GM23338 (cell line): ENCODE measurements around the gene KAZALD1. TPM values are rescaled to one million over a fixed set of nuclear protein-coding genes. Genes with fewer than 3 reads are reported as not detected.

Source experiments
- ATAC-seq: fragments of 200-7000 bp; cut with Tn5 transposase; 3 replicates; pipeline ENCODE4 v1.9.1; 2020
- DNase-seq: peaks from one replicate; pipeline ENCODE4 v3.0.0-alpha.2; 2015; ENCODE audit warnings: low spot score
- H2AFZ ChIP-seq: fragments of 200-600 bp; sonication (generic); 2 replicates; pipeline ENCODE4 v1.8.0; 2016; ENCODE audit warnings: antibody characterized with exemption, mild to moderate bottlenecking, moderate library complexity
- H3F3A ChIP-seq: fragments of 200-600 bp; sonication (generic); replicated peaks from 2 replicates; pipeline ENCODE4 v1.8.0; 2017; ENCODE audit warnings: antibody characterized with exemption, mixed run types, low read depth
- H3K27ac ChIP-seq: fragments of 200-600 bp; sonication (generic); 2 replicates; pipeline ENCODE4 v1.6.1; 2016; ENCODE audit warnings: low read depth
- H3K27me3 ChIP-seq: fragments of 200-600 bp; sonication (generic); 2 replicates; pipeline ENCODE4 v1.8.0; 2016; ENCODE audit warnings: mild to moderate bottlenecking, mixed run types, moderate library complexity; ENCODE audit not compliant: insufficient read depth
- H3K36me3 ChIP-seq: fragments of 200-600 bp; sonication (generic); 2 replicates; pipeline ENCODE4 v1.8.0; 2016; ENCODE audit warnings: mild to moderate bottlenecking; ENCODE audit not compliant: insufficient read depth
- H3K4me1 ChIP-seq: fragments of 200-600 bp; sonication (generic); 2 replicates; pipeline ENCODE4 v1.8.0; 2016; ENCODE audit warnings: mild to moderate bottlenecking, moderate library complexity; ENCODE audit not compliant: insufficient read depth
- H3K4me2 ChIP-seq: fragments of 200-600 bp; sonication (generic); 2 replicates; pipeline ENCODE4 v1.7.1; 2017; ENCODE audit warnings: mixed run types
- H3K4me3 ChIP-seq: fragments of 200-600 bp; sonication (generic); 2 replicates; pipeline ENCODE4 v1.6.1; 2016; ENCODE audit warnings: mixed run types
- H3K79me2 ChIP-seq: fragments of 200-600 bp; sonication (generic); replicated peaks from 2 replicates; pipeline ENCODE4 v1.8.0; 2017; ENCODE audit warnings: mild to moderate bottlenecking; ENCODE audit not compliant: insufficient read depth
- H3K9me2 ChIP-seq: fragments of 200-600 bp; sonication (generic); 2 replicates; pipeline ENCODE4 v1.8.0; 2017; ENCODE audit not compliant: insufficient read depth
- H4K20me1 ChIP-seq: fragments of 200-600 bp; sonication (generic); replicated peaks from 2 replicates; pipeline ENCODE4 v1.8.0; 2017; ENCODE audit warnings: mild to moderate bottlenecking; ENCODE audit not compliant: insufficient read depth
- H3K27ac Mint-ChIP-seq: 2 replicates; pipeline ENCODE4 v1.8.0; 2020; ENCODE audit warnings: inconsistent platforms, mild to moderate bottlenecking, moderate library complexity, mixed read lengths
- H3K27me3 Mint-ChIP-seq: 3 replicates; pipeline ENCODE4 v1.8.0; 2022; ENCODE audit warnings: low read depth, mild to moderate bottlenecking, moderate library complexity, mixed read lengths, inconsistent platforms; ENCODE audit not compliant: insufficient read depth, poor library complexity
- H3K36me3 Mint-ChIP-seq: 3 replicates; pipeline ENCODE4 v1.8.0; 2021; ENCODE audit warnings: low read depth, mild to moderate bottlenecking, inconsistent platforms, moderate library complexity, mixed read lengths
- H3K4me1 Mint-ChIP-seq: 3 replicates; pipeline ENCODE4 v1.8.0; 2020; ENCODE audit warnings: mild to moderate bottlenecking, inconsistent platforms, mixed read lengths
- H3K4me3 Mint-ChIP-seq: 3 replicates; pipeline ENCODE4 v1.8.0; 2021; ENCODE audit warnings: moderate library complexity, mild to moderate bottlenecking, inconsistent platforms, mixed read lengths
- H3K9me3 Mint-ChIP-seq: 3 replicates; pipeline ENCODE4 v1.8.0; 2020; ENCODE audit warnings: moderate library complexity, mild to moderate bottlenecking, inconsistent platforms, mixed read lengths
- EZH2 ChIP-seq: fragments of 200-600 bp; sonication (generic); IDR thresholded peaks from one replicate; pipeline ENCODE4 v1.8.0; 2017; ENCODE audit warnings: antibody characterized with exemption, mild to moderate bottlenecking, low read depth; ENCODE audit not compliant: unreplicated experiment
- STAT1 ChIP-seq: IDR thresholded peaks from one replicate; pipeline ENCODE4 v1.6.1; 2016; ENCODE audit warnings: antibody characterized with exemption; ENCODE audit not compliant: unreplicated experiment
- polyA plus RNA-seq: library from polyadenylated mRNA; unstranded; fragments of >200 nt; fragmentation: Nextera tagmentation; extraction: Ambion mirVana; gene quantifications from 2 replicates; pipeline ENCODE4 v1.2.1, GENCODE V29; 2016
- total RNA-seq: library from RNA; depleted of rRNA; stranded (reverse); fragments of >200 nt; shearing (Covaris generic); gene quantifications from 2 replicates; pipeline ENCODE4 v1.2.3, GENCODE V29; 2014
- TF ChIP-seq, protein P1 (sequence below): fragments of 250-450 bp; sonication (Bioruptor Pico); IDR thresholded peaks from 2 replicates; pipeline ENCODE4 v1.5.0; 2020; ENCODE audit warnings: mild to moderate bottlenecking, moderate library complexity
- TF ChIP-seq, protein P2 (sequence below): IDR thresholded peaks from one replicate; pipeline ENCODE4 v1.6.1; 2018; ENCODE audit warnings: antibody characterized with exemption; ENCODE audit not compliant: unreplicated experiment

The KAZALD1 gene
- total and polyA plus RNA-seq, 2 experiments from 2014 or later = 0.27 to 1.3 TPM

DNA sequence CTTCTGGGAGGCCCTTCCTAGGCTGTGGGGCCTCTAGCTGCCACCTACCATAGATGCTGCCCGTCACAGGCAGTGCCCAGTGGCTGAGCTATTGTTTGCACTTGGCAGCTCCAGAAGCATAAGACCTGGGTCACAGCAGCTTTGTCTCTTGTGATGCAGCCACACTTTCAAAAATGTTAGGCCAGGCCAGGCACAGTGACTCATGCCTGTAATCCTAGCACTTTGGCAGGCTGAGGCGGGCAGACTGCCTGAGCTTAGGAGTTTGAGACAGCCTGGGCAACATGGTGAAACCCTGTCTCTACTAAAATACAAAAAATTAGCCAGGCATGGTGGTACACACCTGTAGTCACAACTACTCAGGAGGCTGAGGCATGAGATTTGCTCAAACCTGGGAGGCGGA lies 9.5 kb upstream of the KAZALD1 start (continued):
- TF ChIP-seq, protein P1, sequence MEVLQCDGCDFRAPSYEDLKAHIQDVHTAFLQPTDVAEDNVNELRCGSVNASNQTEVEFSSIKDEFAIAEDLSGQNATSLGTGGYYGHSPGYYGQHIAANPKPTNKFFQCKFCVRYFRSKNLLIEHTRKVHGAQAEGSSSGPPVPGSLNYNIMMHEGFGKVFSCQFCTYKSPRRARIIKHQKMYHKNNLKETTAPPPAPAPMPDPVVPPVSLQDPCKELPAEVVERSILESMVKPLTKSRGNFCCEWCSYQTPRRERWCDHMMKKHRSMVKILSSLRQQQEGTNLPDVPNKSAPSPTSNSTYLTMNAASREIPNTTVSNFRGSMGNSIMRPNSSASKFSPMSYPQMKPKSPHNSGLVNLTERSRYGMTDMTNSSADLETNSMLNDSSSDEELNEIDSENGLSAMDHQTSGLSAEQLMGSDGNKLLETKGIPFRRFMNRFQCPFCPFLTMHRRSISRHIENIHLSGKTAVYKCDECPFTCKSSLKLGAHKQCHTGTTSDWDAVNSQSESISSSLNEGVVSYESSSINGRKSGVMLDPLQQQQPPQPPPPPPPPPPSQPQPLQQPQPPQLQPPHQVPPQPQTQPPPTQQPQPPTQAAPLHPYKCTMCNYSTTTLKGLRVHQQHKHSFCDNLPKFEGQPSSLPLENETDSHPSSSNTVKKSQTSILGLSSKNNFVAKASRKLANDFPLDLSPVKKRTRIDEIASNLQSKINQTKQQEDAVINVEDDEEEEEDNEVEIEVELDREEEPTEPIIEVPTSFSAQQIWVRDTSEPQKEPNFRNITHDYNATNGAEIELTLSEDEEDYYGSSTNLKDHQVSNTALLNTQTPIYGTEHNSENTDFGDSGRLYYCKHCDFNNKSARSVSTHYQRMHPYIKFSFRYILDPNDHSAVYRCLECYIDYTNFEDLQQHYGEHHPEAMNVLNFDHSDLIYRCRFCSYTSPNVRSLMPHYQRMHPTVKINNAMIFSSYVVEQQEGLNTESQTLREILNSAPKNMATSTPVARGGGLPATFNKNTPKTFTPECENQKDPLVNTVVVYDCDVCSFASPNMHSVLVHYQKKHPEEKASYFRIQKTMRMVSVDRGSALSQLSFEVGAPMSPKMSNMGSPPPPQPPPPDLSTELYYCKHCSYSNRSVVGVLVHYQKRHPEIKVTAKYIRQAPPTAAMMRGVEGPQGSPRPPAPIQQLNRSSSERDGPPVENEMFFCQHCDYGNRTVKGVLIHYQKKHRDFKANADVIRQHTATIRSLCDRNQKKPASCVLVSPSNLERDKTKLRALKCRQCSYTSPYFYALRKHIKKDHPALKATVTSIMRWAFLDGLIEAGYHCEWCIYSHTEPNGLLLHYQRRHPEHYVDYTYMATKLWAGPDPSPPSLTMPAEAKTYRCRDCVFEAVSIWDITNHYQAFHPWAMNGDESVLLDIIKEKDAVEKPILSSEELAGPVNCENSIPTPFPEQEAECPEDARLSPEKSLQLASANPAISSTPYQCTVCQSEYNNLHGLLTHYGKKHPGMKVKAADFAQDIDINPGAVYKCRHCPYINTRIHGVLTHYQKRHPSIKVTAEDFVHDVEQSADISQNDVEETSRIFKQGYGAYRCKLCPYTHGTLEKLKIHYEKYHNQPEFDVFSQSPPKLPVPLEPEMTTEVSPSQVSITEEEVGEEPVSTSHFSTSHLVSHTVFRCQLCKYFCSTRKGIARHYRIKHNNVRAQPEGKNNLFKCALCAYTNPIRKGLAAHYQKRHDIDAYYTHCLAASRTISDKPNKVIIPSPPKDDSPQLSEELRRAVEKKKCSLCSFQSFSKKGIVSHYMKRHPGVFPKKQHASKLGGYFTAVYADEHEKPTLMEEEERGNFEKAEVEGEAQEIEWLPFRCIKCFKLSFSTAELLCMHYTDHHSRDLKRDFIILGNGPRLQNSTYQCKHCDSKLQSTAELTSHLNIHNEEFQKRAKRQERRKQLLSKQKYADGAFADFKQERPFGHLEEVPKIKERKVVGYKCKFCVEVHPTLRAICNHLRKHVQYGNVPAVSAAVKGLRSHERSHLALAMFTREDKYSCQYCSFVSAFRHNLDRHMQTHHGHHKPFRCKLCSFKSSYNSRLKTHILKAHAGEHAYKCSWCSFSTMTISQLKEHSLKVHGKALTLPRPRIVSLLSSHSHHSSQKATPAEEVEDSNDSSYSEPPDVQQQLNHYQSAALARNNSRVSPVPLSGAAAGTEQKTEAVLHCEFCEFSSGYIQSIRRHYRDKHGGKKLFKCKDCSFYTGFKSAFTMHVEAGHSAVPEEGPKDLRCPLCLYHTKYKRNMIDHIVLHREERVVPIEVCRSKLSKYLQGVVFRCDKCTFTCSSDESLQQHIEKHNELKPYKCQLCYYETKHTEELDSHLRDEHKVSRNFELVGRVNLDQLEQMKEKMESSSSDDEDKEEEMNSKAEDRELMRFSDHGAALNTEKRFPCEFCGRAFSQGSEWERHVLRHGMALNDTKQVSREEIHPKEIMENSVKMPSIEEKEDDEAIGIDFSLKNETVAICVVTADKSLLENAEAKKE (CRISPR knock-in tag) = no peak
- no peak for TF ChIP-seq STAT1

DNA sequence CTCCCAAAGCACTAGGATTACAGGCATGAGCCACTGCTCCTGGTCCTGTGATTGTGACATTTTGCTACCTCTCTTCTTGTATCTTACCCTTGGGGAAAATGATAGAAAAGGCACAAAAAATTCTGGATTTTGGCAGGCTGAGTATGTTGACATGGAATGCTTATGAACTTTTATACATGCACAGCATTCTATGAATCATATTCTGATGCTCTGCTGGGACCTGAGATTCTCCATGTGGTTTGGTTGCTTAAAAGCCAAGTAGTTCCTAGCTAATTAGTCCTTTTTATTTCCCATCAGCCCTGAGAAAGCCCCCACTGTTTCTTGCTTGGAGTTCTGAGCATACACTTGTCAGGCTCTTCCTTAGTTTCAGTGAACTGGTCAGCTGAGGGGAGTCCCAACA lies 8.3 kb upstream of the KAZALD1 start:
- peaks cover 43% of the 10 kb centered on the region for H4K20me1 ChIP-seq
- DNase-seq = no peak

More for the DNA sequence above, 8.3 kb upstream of the KAZALD1 start:
- Histone ChIP-seq H3K4me2 (no peak overlapping the region), H3K36me3 (no peaks in the 10 kb centered on the region), H3K27me3 (peaks cover 51% of the 10 kb centered on the region), H2AFZ (no peak overlapping the region), H3F3A (peaks cover 10% of the 10 kb centered on the region), H3K4me3 (no peak overlapping the region), H3K27ac (no peak overlapping the region), H3K4me1 (peaks cover 16% of the 10 kb centered on the region), H3K9me2 (no peaks in the 10 kb centered on the region), H3K79me2 (peaks cover 7% of the 10 kb centered on the region; the same call in 1 of the 2 replicates)
- Mint-ChIP-seq H3K27ac (no peak overlapping the region), H3K9me3 (no peaks in the 10 kb centered on the region), H3K27me3 (peaks cover 45% of the 10 kb centered on the region), H3K36me3 (no peaks in the 10 kb centered on the region; the same call in 2 of the 3 replicates), H3K4me3 (no peak overlapping the region), H3K4me1 (peaks cover 14% of the 10 kb centered on the region)
- TF ChIP-seq, protein P2, sequence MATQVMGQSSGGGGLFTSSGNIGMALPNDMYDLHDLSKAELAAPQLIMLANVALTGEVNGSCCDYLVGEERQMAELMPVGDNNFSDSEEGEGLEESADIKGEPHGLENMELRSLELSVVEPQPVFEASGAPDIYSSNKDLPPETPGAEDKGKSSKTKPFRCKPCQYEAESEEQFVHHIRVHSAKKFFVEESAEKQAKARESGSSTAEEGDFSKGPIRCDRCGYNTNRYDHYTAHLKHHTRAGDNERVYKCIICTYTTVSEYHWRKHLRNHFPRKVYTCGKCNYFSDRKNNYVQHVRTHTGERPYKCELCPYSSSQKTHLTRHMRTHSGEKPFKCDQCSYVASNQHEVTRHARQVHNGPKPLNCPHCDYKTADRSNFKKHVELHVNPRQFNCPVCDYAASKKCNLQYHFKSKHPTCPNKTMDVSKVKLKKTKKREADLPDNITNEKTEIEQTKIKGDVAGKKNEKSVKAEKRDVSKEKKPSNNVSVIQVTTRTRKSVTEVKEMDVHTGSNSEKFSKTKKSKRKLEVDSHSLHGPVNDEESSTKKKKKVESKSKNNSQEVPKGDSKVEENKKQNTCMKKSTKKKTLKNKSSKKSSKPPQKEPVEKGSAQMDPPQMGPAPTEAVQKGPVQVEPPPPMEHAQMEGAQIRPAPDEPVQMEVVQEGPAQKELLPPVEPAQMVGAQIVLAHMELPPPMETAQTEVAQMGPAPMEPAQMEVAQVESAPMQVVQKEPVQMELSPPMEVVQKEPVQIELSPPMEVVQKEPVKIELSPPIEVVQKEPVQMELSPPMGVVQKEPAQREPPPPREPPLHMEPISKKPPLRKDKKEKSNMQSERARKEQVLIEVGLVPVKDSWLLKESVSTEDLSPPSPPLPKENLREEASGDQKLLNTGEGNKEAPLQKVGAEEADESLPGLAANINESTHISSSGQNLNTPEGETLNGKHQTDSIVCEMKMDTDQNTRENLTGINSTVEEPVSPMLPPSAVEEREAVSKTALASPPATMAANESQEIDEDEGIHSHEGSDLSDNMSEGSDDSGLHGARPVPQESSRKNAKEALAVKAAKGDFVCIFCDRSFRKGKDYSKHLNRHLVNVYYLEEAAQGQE = no peak
- TF ChIP-seq STAT1 (no peak), EZH2 (no peak)
- ATAC-seq = no peak
